ENCODE data around the gene OR2T2. TPM values are rescaled to one million over a fixed set of nuclear protein-coding genes. Genes with fewer than 3 reads are reported as not detected.
"Not testable (repeated sequence)": the region's sequence is repeated elsewhere in the genome, so short reads cannot be mapped to it uniquely, and the experiment has no call there.

OR2T2 gene
- total RNA-seq, 1 experiment from 2014 or later: not detected

GRCh38 chr1:248434913-248435312 is 10.5 kb upstream of the OR2T2 start:
- H3K4me3 Mint-ChIP-seq (ENCODE audit: low read depth, unreplicated experiment); BruUV-seq (replicated peaks); intact Hi-C loops (cut with micrococcal nuclease; ENCODE audit: unreplicated experiment); H3K4me1 Mint-ChIP-seq (ENCODE audit: low read depth, unreplicated experiment); DNase-seq; H3K36me3 Mint-ChIP-seq (ENCODE audit: insufficient read depth, unreplicated experiment); H3K27ac Mint-ChIP-seq (ENCODE audit: unreplicated experiment); H3K27me3 Mint-ChIP-seq (ENCODE audit: unreplicated experiment): not testable (repeated sequence)
- peaks cover 16% of the 10 kb centered on the region for H3K9me3 Mint-ChIP-seq (ENCODE audit: low read depth, unreplicated experiment)
- CTCF ChIA-PET: interaction anchor here (0.6 kb wide), 1 partner anchor 262 kb away, joined by 6 read pairs; no protein-coding TSS in a partner anchor

- H3K4me3 Mint-ChIP-seq (ENCODE audit: low read depth, unreplicated experiment); H3K4me1 Mint-ChIP-seq (ENCODE audit: low read depth, unreplicated experiment); H3K36me3 Mint-ChIP-seq (ENCODE audit: insufficient read depth, unreplicated experiment); H3K27me3 Mint-ChIP-seq (ENCODE audit: unreplicated experiment); H3K27ac Mint-ChIP-seq (ENCODE audit: unreplicated experiment); BruUV-seq (replicated peaks); DNase-seq; CTCF ChIA-PET; intact Hi-C loops (cut with micrococcal nuclease; ENCODE audit: unreplicated experiment): not testable (repeated sequence)
- H3K9me3 Mint-ChIP-seq (ENCODE audit: low read depth, unreplicated experiment): peaks cover 10% of the 10 kb centered on the region
These were observed 9.1 kb upstream of the OR2T2 start for GRCh38 chr1:248436303-248436702.

GRCh38 chr1:248438668-248439067 is 6.8 kb upstream of the OR2T2 start:
- intact Hi-C loops (cut with micrococcal nuclease; ENCODE audit: unreplicated experiment); DNase-seq; BruUV-seq (replicated peaks); H3K27ac Mint-ChIP-seq (ENCODE audit: unreplicated experiment); H3K4me1 Mint-ChIP-seq (ENCODE audit: low read depth, unreplicated experiment); H3K27me3 Mint-ChIP-seq (ENCODE audit: unreplicated experiment); H3K36me3 Mint-ChIP-seq (ENCODE audit: insufficient read depth, unreplicated experiment); H3K9me3 Mint-ChIP-seq (ENCODE audit: low read depth, unreplicated experiment); CTCF ChIA-PET; H3K4me3 Mint-ChIP-seq (ENCODE audit: low read depth, unreplicated experiment): not testable (repeated sequence)

- not testable (repeated sequence) for BruUV-seq (replicated peaks)
These were observed 6.2 kb upstream of the OR2T2 start for GRCh38 chr1:248439283-248439682.

GRCh38 chr1:248442500-248443277 is 2.7 kb upstream of the OR2T2 start:
- H3K4me1 Mint-ChIP-seq (ENCODE audit: low read depth, unreplicated experiment); H3K4me3 Mint-ChIP-seq (ENCODE audit: low read depth, unreplicated experiment); H3K27ac Mint-ChIP-seq (ENCODE audit: unreplicated experiment); H3K27me3 Mint-ChIP-seq (ENCODE audit: unreplicated experiment); H3K36me3 Mint-ChIP-seq (ENCODE audit: insufficient read depth, unreplicated experiment); CTCF ChIA-PET; intact Hi-C loops (cut with micrococcal nuclease; ENCODE audit: unreplicated experiment); DNase-seq; BruUV-seq (replicated peaks): not testable (repeated sequence)
- peaks cover 10% of the 10 kb centered on the region for H3K9me3 Mint-ChIP-seq (ENCODE audit: low read depth, unreplicated experiment)

More at GRCh38 chr1:248439283-248439682, 6.2 kb upstream of the OR2T2 start:
- H3K27me3 Mint-ChIP-seq (ENCODE audit: unreplicated experiment); CTCF ChIA-PET; intact Hi-C loops (cut with micrococcal nuclease; ENCODE audit: unreplicated experiment); DNase-seq; H3K4me1 Mint-ChIP-seq (ENCODE audit: low read depth, unreplicated experiment); H3K4me3 Mint-ChIP-seq (ENCODE audit: low read depth, unreplicated experiment); H3K9me3 Mint-ChIP-seq (ENCODE audit: low read depth, unreplicated experiment); H3K36me3 Mint-ChIP-seq (ENCODE audit: insufficient read depth, unreplicated experiment); H3K27ac Mint-ChIP-seq (ENCODE audit: unreplicated experiment): not testable (repeated sequence)

GRCh38 chr1:248444603-248445002 is 834 bp upstream of the OR2T2 start:
- H3K9me3 Mint-ChIP-seq (ENCODE audit: low read depth, unreplicated experiment): peaks cover 10% of the 10 kb centered on the region
- BruUV-seq (replicated peaks); H3K36me3 Mint-ChIP-seq (ENCODE audit: insufficient read depth, unreplicated experiment); CTCF ChIA-PET; H3K4me1 Mint-ChIP-seq (ENCODE audit: low read depth, unreplicated experiment); H3K27me3 Mint-ChIP-seq (ENCODE audit: unreplicated experiment); intact Hi-C loops (cut with micrococcal nuclease; ENCODE audit: unreplicated experiment); DNase-seq; H3K4me3 Mint-ChIP-seq (ENCODE audit: low read depth, unreplicated experiment); H3K27ac Mint-ChIP-seq (ENCODE audit: unreplicated experiment): not testable (repeated sequence)

- H3K27me3 Mint-ChIP-seq (ENCODE audit: unreplicated experiment); CTCF ChIA-PET: not testable (repeated sequence)
These were observed 3.1 kb downstream of the OR2T2 start for GRCh38 chr1:248448409-248449074.

GRCh38 chr1:248449821-248450465 is 4.5 kb downstream of the OR2T2 start:
- CTCF ChIA-PET; H3K36me3 Mint-ChIP-seq (ENCODE audit: insufficient read depth, unreplicated experiment): not testable (repeated sequence)

More at GRCh38 chr1:248448409-248449074, 3.1 kb downstream of the OR2T2 start:
- H3K9me3 Mint-ChIP-seq (ENCODE audit: low read depth, unreplicated experiment); intact Hi-C loops (cut with micrococcal nuclease; ENCODE audit: unreplicated experiment); BruUV-seq (replicated peaks); H3K36me3 Mint-ChIP-seq (ENCODE audit: insufficient read depth, unreplicated experiment); H3K27ac Mint-ChIP-seq (ENCODE audit: unreplicated experiment); H3K4me1 Mint-ChIP-seq (ENCODE audit: low read depth, unreplicated experiment); H3K4me3 Mint-ChIP-seq (ENCODE audit: low read depth, unreplicated experiment); DNase-seq: not testable (repeated sequence)

GRCh38 chr1:248450466-248451145 is 5.2 kb downstream of the OR2T2 start:
- H3K36me3 Mint-ChIP-seq (ENCODE audit: insufficient read depth, unreplicated experiment); H3K27ac Mint-ChIP-seq (ENCODE audit: unreplicated experiment); H3K4me3 Mint-ChIP-seq (ENCODE audit: low read depth, unreplicated experiment); DNase-seq; intact Hi-C loops (cut with micrococcal nuclease; ENCODE audit: unreplicated experiment); CTCF ChIA-PET; H3K9me3 Mint-ChIP-seq (ENCODE audit: low read depth, unreplicated experiment); H3K27me3 Mint-ChIP-seq (ENCODE audit: unreplicated experiment); BruUV-seq (replicated peaks); H3K4me1 Mint-ChIP-seq (ENCODE audit: low read depth, unreplicated experiment): not testable (repeated sequence)

More at GRCh38 chr1:248449821-248450465, 4.5 kb downstream of the OR2T2 start:
- H3K27ac Mint-ChIP-seq (ENCODE audit: unreplicated experiment); H3K27me3 Mint-ChIP-seq (ENCODE audit: unreplicated experiment); H3K9me3 Mint-ChIP-seq (ENCODE audit: low read depth, unreplicated experiment); BruUV-seq (replicated peaks); intact Hi-C loops (cut with micrococcal nuclease; ENCODE audit: unreplicated experiment); H3K4me1 Mint-ChIP-seq (ENCODE audit: low read depth, unreplicated experiment); H3K4me3 Mint-ChIP-seq (ENCODE audit: low read depth, unreplicated experiment); DNase-seq: not testable (repeated sequence)
